Measurements from ENCODE around the gene ATRNL1.

- TF ChIP-seq, protein P1, sequence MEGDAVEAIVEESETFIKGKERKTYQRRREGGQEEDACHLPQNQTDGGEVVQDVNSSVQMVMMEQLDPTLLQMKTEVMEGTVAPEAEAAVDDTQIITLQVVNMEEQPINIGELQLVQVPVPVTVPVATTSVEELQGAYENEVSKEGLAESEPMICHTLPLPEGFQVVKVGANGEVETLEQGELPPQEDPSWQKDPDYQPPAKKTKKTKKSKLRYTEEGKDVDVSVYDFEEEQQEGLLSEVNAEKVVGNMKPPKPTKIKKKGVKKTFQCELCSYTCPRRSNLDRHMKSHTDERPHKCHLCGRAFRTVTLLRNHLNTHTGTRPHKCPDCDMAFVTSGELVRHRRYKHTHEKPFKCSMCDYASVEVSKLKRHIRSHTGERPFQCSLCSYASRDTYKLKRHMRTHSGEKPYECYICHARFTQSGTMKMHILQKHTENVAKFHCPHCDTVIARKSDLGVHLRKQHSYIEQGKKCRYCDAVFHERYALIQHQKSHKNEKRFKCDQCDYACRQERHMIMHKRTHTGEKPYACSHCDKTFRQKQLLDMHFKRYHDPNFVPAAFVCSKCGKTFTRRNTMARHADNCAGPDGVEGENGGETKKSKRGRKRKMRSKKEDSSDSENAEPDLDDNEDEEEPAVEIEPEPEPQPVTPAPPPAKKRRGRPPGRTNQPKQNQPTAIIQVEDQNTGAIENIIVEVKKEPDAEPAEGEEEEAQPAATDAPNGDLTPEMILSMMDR (IDR thresholded peaks at IDR 0.05) = no peak
- no peak for TF ChIP-seq POLR2A (IDR thresholded peaks at IDR 0.05)
Observed at GRCh38 chr10:115860182-115861107, 767.3 kb downstream of the ATRNL1 start.

Measured in prostate gland (tissue), 2 donors.